ENCODE results near the gene RASSF5. TPM values are rescaled to one million over a fixed set of nuclear protein-coding genes. Genes with fewer than 3 reads are reported as not detected.

Gene RASSF5
- total and polyA plus RNA-seq, 2 donors (not counting 1 experiment from before 2014, with no cell fraction given), result 69.7 to 146 TPM

GRCh38 chr1:206635978-206636345 is 128.6 kb downstream of the RASSF5 start:
- no peaks in the 10 kb centered on the region for H3K9me3 Mint-ChIP-seq (ENCODE audit: insufficient read depth)
- Histone ChIP-seq H3K9ac (ENCODE audit: low read length) (peak overlapping the region; percentile 63), H3K27ac (ENCODE audit: low read length in 2 of 2) (no peak overlapping the region), H4K20me1 (ENCODE audit: control insufficient read depth, insufficient read depth, low read length, poor library complexity, severe bottlenecking) (no peaks in the 10 kb centered on the region), H3K4me1 (ENCODE audit: control insufficient read depth in 2 of 2, insufficient read depth in 2 of 2, low read length in 2 of 2) (peaks cover 17 to 22% of the 10 kb centered on the region in 2 donors), H3K4me2 (replicated peaks; ENCODE audit: low read depth, low read length, poor library complexity, severe bottlenecking) (peak overlapping the region; percentile 95), H2AFZ (ENCODE audit: insufficient read depth, low read depth, low read length, poor library complexity, severe bottlenecking) (peak overlapping the region; percentile 74), H3K4me3 (ENCODE audit: control extremely low read depth in 1 of 5, extremely low read depth in 1 of 5, insufficient read depth in 1 of 5, low read depth in 2 of 5, low read length in 4 of 5) (peak overlapping the region; percentile 34 to 69 (median 65)), H3K27me3 (replicated peaks in 1 of 4; ENCODE audit: control extremely low read depth in 1 of 4, control insufficient read depth in 3 of 4, insufficient read depth in 4 of 4, low read length in 3 of 4) (peaks cover 0 to 11% (median 7%) of the 10 kb centered on the region in 4 experiments), H3K36me3 (replicated peaks in 1 of 2; ENCODE audit: control extremely low read depth in 1 of 2, control insufficient read depth in 1 of 2, extremely low read depth in 1 of 2, insufficient read depth in 2 of 2, low read length in 1 of 2) (no peaks in the 10 kb centered on the region), H3K79me2 (ENCODE audit: control insufficient read depth, insufficient read depth, low read length) (no peaks in the 10 kb centered on the region), H3K9me3 (ENCODE audit: control extremely low read depth in 1 of 3, control insufficient read depth in 2 of 3, insufficient read depth in 1 of 3, low read length in 2 of 3) (no peaks in the 10 kb centered on the region)
- H3K27ac Mint-ChIP-seq, result peak overlapping the region; percentile 26
- CTCF ChIA-PET, result interaction anchor here (0.9 to 13.1 kb wide), 19 partner anchors 9 to 412 kb away, joined by 3 to 217 read pairs (median 5); partner anchors contain the start of genes EIF2D and IKBKE
- WGBS (ENCODE audit: insufficient coverage), result 2% methylated on average over 10 of the region's 14 CpGs
- POLR2A ChIA-PET, result interaction anchor here (1.1 to 1.5 kb wide), 2 partner anchors 24 to 295 kb away, joined by 4 to 5 read pairs; partner anchors contain the start of gene EIF2D
- ATAC-seq (ENCODE audit: low read depth) (no peak), DNase-seq (peak; percentile 48)
- H3K4me3 Mint-ChIP-seq, result peak overlapping the region; percentile 92
- H3K4me1 Mint-ChIP-seq, result peaks cover 27% of the 10 kb centered on the region
- intact Hi-C loops (cut with micrococcal nuclease), result loop anchor here (1.0 to 10.0 kb wide), 7 partner anchors 24 to 419 kb away; partner anchors contain the start of genes EIF2D, PFKFB2 and YOD1
- TF ChIP-seq EZH2 (IDR thresholded peaks at IDR 0.05; ENCODE audit: borderline replicate concordance, insufficient read depth, low read depth, low read length, poor library complexity, severe bottlenecking) (peak; percentile 78), CTCF (IDR thresholded peaks at IDR 0.05) (no peak)
- peaks cover 7% of the 10 kb centered on the region for H3K27me3 Mint-ChIP-seq

GRCh38 chr1:206636671-206637070 is 129.3 kb downstream of the RASSF5 start:
- intact Hi-C loops (cut with micrococcal nuclease), result loop anchor here (10.0 kb wide), 2 partner anchors 168 to 418 kb away; partner anchors contain the start of genes PFKFB2 and YOD1
- POLR2A ChIA-PET, result no interaction called here

More at GRCh38 chr1:206636671-206637070, 129.3 kb downstream of the RASSF5 start:
- ATAC-seq (ENCODE audit: low read depth) (no peak), DNase-seq (no peak)
- H3K27me3 Mint-ChIP-seq, result peaks cover 7% of the 10 kb centered on the region
- Histone ChIP-seq H3K9me3 (ENCODE audit: control extremely low read depth in 1 of 3, control insufficient read depth in 2 of 3, insufficient read depth in 1 of 3, low read length in 2 of 3) (no peaks in the 10 kb centered on the region), H3K4me2 (replicated peaks; ENCODE audit: low read depth, low read length, poor library complexity, severe bottlenecking) (no peak overlapping the region), H3K27me3 (replicated peaks in 1 of 4; ENCODE audit: control extremely low read depth in 1 of 4, control insufficient read depth in 3 of 4, insufficient read depth in 4 of 4, low read length in 3 of 4) (peaks cover 0 to 11% (median 7%) of the 10 kb centered on the region in 4 experiments), H3K4me1 (ENCODE audit: control insufficient read depth in 2 of 2, insufficient read depth in 2 of 2, low read length in 2 of 2) (peaks cover 17 to 22% of the 10 kb centered on the region in 2 donors), H3K79me2 (ENCODE audit: control insufficient read depth, insufficient read depth, low read length) (no peaks in the 10 kb centered on the region), H3K4me3 (ENCODE audit: control extremely low read depth in 1 of 5, extremely low read depth in 1 of 5, insufficient read depth in 1 of 5, low read depth in 2 of 5, low read length in 4 of 5) (no peak overlapping the region), H3K36me3 (replicated peaks in 1 of 2; ENCODE audit: control extremely low read depth in 1 of 2, control insufficient read depth in 1 of 2, extremely low read depth in 1 of 2, insufficient read depth in 2 of 2, low read length in 1 of 2) (no peaks in the 10 kb centered on the region), H2AFZ (ENCODE audit: insufficient read depth, low read depth, low read length, poor library complexity, severe bottlenecking) (no peak overlapping the region), H3K27ac (ENCODE audit: low read length in 2 of 2) (no peak overlapping the region), H4K20me1 (ENCODE audit: control insufficient read depth, insufficient read depth, low read length, poor library complexity, severe bottlenecking) (no peaks in the 10 kb centered on the region), H3K9ac (ENCODE audit: low read length) (no peak overlapping the region)
- H3K4me1 Mint-ChIP-seq, result peaks cover 26% of the 10 kb centered on the region
- no peak overlapping the region for H3K27ac Mint-ChIP-seq
- no peak overlapping the region for H3K4me3 Mint-ChIP-seq
- CTCF ChIA-PET, result interaction anchor here (1.2 to 13.1 kb wide), 5 partner anchors 9 to 345 kb away, joined by 4 to 217 read pairs (median 37); no protein-coding TSS in a partner anchor
- no CpG with 5 or more reads among the region's 4 CpGs for WGBS (ENCODE audit: insufficient coverage)
- no peaks in the 10 kb centered on the region for H3K9me3 Mint-ChIP-seq (ENCODE audit: insufficient read depth)
- TF ChIP-seq EZH2 (IDR thresholded peaks at IDR 0.05; ENCODE audit: borderline replicate concordance, insufficient read depth, low read depth, low read length, poor library complexity, severe bottlenecking) (no peak), CTCF (IDR thresholded peaks at IDR 0.05) (no peak)

All from B cell (primary cell).